ENCODE results near the gene SPCS2.
A peak's percentile ranks its signal among the peaks of the same experiment; 100 is the strongest.
"Not testable (repeated sequence)": the region's sequence is repeated elsewhere in the genome, so short reads cannot be mapped to it uniquely, and the experiment has no call there.

Gene SPCS2

DNA sequence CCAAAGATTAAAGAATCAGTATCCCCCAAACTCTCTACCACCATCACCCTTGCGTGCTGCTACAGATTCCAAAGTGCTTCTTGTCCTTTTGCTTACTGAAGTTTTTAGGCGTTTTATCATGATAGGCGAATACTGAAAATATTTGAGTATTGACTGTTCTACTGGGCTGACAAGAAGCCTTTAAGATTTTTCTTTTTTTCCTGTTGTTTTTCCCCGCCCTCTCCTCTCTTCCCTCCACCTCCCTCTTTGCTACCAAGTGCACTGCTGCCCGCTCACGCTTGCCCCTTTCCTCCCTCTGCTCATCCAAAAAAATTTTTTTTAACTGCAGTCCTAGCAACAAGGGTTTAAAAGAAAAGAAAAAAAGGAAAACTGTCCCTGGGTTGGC lies 679 bp downstream of the SPCS2 start:
- DNase-seq (ENCODE audit: insufficient read length, low spot score) (no peak), FAIRE-seq (peak; percentile 53)

DNA sequence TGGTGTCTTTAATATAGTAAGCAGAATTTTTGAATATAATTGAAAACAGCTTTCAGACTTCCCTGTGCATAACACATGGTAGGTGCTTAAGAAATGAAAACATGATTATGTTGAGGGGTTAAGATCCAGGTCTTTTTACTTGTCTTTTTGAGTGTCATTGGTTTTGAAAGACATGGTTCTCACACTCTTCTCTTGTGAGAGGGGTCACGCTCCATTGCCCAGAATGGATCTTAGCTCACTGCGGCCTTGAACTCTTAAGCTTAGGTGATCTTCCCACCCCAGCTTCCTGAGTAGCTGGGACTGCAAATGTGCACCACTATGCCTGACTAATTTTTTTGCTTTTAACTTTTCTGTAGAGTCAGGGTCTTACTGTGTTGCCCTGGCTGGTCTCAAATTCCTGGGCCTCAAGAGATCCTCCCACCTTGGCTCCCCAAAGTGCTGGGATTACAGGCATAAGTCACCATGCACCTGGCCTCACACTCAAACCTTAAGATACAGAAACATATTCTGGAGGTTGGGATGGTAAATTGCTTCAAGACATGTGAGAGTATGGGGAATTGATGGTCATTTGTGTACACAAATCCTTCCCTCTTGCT lies 1.4 kb downstream of the SPCS2 start:
- DNase-seq (ENCODE audit: insufficient read length, low spot score) (no peak), FAIRE-seq (peak; percentile 82)

DNA sequence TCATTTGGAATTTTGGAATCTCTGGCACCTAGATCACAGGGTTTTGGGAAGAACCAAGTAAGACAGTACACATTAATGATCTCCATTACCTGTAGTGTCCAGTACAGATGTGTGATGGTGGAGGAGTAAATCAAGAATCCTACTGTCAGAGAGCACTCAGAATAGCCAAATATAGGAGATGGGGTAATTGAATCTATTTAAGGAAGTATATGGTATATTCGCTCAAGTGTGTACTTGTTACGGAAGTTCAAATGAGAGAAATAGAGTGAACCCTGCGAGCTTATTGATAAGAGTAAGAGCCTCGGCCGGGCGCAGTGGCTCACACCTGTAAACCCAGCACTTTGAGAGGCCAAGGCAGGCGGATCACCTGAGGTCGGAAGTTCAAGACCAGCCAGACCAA lies 2.2 kb downstream of the SPCS2 start:
- peak; percentile 70 for FAIRE-seq
- no peak for DNase-seq (ENCODE audit: insufficient read length, low spot score)

DNA sequence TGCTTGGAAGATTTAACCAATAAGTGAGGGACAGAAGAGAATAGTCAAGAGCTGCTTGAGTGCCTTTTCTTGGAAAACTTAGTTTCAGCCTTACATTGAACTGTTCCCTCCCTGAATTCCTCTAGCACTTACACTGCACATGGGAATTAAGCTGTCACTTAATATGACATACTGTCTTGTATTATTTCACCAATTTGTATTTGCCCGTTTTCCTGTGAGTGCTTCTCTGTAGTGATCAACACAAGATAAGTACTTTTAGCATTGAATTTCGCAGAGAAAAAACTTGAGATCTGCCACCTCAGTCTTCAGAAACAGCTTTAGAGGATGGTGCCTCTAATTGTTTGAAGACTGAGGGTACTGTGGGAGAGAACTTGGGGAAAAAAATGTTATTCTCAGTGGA lies 3.7 kb downstream of the SPCS2 start:
- no peak for FAIRE-seq

DNA sequence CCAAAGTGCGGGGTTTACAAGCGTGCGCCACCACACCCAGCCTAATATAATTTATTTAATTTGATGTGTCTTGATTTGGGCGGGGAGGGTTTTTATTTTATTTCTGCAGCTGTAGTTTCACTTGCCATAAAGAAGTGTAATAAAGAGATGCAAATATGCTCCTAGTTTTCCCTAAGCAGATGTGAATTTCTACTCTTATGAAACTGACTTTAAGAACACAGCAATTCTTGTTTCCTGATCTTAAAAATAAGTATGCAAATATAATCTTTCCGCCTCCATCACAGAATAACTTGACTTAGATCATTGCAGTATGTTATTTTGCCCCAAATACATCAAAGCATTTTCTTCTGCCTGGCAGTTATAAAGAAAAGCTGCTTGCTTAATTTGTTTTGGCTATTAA lies 4.4 kb downstream of the SPCS2 start:
- DNase-seq (ENCODE audit: insufficient read length, low spot score), result no peak
- FAIRE-seq, result peak; percentile 80

More for the DNA sequence above, 3.7 kb downstream of the SPCS2 start:
- no peak for DNase-seq (ENCODE audit: insufficient read length, low spot score)

DNA sequence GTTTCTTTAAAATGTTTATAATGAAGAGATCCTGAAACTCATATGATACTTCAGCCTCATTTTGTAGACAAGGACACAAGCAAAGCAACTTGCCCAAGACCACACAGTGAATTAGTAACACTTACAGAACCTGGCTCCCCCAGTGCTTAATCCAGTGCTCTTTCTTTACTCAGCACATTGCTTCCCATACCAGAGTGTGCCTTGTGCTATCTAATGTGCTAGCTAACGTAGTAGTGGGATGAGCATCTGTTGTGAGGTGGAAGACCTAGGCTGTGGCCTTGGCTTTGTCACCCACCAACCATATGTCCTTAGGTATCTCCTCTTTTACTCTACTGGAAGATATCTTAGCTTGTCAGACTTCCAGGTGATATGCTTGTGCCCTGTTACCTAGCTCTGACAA lies 5.1 kb downstream of the SPCS2 start:
- peak; percentile 49 for FAIRE-seq
- no peak for DNase-seq (ENCODE audit: insufficient read length, low spot score)

DNA sequence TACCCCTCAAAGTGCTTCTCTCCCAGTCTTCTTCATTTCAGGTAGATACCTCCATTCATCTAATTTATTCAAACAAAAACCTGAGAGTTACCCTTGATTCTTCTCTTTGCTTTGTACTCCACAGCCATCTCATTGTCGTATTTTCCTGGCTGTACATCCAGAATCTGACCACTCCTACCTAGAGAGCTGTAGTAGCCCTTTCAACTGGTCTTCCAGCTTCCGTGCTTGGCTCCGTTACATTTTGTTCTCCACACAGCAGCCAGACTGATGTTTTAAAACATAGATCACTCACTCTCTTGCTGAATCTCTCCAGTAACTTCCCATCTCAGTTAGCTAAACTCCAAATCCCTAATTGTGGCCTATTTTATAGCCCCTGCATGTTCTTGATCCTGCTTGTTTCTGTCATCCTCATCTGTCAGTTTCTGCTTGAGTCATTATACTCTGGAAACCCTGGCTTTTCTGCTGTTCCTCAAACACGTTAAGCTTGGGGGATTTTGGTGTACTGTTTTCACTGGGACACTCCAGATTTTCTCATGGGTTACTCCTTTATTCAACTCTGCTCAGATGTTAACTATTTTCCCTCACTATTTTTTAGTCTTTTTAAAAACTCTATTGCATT lies 7.4 kb downstream of the SPCS2 start:
- FAIRE-seq, result no peak

DNA sequence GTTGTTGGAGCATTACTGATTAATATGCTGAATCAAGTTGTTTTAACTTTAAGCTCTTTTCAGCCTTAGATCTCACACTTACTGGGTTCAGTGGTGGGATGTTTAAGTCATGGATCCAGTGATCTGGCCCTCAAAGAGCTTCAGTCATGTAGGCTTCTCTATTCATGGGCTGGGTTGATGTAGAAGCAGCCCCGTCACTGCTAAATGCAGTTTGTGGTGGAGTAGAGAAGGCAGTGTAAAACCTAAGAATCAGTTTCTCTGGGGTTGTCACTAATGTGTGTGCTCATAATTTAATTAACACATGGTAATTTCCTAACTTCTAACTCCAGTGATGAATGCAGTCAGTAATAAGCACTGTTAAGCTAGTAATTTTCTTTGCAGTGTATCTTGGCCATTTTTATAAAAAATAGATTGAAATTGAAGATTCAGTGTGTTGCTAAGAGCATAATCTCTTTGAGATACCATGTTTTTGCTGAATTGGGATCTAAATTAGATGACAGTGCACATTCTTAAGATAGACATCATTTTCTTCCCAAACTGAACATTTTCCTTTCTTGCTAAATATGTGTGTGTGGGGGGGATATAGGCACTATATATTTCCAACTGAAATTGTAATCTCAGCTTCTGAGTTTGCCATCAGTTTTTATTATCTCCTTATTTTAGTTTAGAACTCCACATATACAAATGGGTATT lies 9.0 kb downstream of the SPCS2 start:
- no peak for DNase-seq (ENCODE audit: insufficient read length, low spot score)
- no peak for FAIRE-seq

More for the DNA sequence above, 7.4 kb downstream of the SPCS2 start:
- DNase-seq (ENCODE audit: insufficient read length, low spot score), result no peak

DNA sequence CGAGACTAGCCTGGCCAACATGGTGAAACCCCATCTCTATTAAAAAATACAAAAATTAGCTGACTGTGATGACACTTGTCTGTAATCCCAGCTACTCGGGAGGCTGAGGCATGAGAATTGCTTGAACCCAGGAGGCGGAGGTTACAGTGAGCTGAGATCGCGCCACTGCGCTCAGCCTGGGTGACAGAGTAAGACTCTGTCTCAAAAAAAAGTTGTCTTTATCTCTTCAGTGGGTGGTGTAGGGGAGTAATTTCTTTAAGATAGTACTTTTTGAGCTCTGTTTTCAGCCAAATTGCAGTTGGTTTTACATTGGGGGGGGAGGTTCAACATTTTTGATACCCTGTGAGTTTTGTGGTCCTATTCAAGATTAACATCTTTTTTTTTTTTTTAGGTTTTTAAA lies 11.1 kb downstream of the SPCS2 start:
- FAIRE-seq; DNase-seq (ENCODE audit: insufficient read length, low spot score): not testable (repeated sequence)

DNA sequence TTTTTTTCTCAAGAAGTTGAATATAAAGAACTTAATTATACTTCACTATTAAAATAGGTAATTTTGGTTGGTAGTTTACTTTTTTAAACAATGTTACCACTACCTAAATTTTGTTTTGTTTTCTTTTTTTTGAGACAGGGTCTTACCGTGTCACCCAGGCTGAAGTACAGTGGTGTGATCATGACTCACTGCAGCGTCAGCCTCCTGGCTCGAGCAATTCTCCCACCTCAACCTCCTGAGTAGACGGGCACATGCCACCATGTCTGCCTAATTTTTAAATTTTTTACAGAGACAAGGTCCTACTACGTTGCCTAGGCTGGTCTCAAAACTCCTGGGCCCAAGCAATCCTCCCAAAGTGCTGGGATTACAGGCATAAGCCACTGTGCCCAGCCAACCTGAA lies 17.6 kb downstream of the SPCS2 start:
- no peak for FAIRE-seq

DNA sequence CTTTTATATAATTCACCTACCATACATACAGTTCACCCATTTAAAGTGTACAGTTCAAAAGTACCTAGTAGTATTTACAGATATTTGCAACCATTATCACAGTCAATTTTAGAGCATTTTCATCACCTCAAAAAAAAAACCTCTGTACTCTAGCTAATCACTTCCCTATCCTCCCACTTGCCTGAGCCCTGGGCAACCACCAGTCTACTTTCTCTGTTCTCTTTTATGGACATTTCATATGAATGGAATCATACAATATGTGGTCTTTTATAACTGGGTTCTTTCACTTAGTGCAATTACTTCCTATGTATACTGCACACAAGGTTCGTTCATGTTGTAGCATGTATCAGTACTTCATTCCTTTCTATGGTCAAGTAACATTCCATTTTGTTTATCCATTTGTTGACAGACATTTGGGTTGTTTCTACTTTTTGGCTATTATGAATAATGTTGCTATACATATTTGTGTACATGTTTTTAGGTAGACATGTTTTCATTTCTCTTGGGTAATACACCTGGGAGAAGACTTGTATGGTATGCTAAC lies 21.9 kb downstream of the SPCS2 start:
- DNase-seq (ENCODE audit: insufficient read length, low spot score) (no peak), FAIRE-seq (no peak)

More for the DNA sequence above, 17.6 kb downstream of the SPCS2 start:
- no peak for DNase-seq (ENCODE audit: insufficient read length, low spot score)

DNA sequence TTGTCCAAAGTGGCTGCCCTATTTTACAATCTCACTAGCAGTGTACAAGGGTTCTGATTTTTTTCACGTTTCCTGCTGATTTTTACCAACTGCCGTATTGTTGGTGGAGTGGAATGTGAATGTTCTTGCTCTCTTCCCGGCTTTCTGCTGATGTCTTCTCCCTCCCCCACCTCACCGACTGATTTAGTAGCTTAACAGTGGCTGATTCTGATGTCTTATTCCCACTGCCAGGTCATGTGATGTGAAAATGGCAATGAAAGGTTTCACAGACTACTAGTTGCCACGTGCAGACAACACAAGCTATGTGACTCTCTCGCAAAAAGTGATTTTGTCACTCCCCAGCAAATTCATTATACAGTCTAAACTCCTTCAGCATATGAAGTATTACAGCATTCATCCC lies 22.4 kb downstream of the SPCS2 start:
- DNase-seq (ENCODE audit: insufficient read length, low spot score) (no peak), FAIRE-seq (no peak)

DNA sequence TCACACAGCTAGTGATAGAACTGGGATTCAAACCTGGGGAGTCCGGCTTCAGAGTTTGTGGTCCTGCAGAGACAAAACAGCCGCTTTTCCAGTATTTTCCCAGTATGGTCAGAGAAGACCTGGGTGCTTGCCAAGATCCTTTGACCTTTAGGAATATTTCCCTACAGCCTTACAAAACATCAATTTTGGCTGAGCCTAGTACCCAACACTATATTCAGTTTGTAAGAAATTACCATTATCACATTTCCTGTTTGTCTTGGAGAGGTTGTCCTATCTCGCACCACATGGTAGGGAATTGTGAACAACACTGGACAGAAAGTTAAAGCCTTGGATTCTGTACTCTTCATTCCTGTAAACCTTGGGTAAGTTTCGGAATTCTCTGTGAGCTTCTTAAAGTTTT lies 29.0 kb downstream of the SPCS2 start:
- FAIRE-seq (no peak), DNase-seq (ENCODE audit: insufficient read length, low spot score) (no peak)

DNA sequence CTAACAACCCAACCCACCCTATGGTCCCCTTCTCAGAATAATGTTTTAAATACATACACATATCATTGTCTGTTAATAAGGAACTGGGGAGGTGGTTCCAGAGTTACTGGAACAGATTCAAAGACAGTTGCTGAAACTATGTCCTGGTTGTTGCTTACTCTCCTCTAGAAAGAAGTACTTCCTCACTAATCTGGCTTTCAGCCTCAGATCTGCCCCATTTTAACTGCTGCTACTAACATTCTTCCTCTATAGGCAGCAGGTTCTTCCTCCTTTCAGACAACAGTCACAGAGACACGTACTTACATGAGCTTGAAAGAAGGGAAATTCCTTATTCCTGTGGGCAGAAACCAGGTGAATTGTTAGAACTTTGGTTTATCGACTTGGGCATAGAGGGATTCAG lies 31.6 kb downstream of the SPCS2 start:
- no peak for DNase-seq (ENCODE audit: insufficient read length, low spot score)
- FAIRE-seq, result no peak

DNA sequence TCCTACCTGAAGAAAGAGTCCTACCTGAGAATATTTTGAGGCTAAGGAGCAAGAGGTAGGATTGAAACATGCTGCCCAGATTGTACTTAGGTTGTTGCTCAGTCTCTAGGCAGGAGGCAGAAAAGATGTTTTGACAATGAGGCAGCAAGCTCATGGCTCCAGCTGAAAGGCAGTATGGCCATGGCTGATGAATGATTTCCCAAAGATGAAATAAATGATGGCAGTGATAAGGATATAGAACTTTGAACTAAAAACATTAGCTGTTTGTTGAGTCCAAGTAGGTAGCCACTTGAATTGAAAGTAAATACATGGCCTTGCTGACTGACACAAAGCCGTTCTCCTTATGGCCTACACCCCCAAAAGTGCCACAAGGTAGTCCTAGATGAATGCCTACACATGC lies 32.8 kb downstream of the SPCS2 start:
- DNase-seq (ENCODE audit: insufficient read length, low spot score) (no peak), FAIRE-seq (no peak)

DNA sequence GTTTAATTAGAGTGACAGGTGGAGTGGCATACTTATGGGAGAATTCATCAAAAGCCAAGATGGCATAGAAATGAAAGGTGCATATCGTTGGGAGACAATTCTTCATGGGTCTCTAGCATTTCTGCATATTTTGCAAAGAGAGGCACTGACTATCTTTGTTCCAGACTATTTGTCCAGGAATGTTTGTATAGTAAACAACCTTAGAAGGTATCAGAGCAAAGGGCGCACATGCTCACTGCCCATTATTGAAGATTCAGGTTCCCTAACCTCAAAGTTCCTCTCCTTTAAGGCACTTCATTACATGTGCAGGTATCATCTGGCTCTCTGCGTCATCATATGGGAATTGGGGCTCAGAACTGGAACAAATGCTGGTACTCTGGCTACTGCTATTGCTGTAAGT lies 35.0 kb downstream of the SPCS2 start:
- DNase-seq (ENCODE audit: insufficient read length, low spot score) (no peak), FAIRE-seq (no peak)

DNA sequence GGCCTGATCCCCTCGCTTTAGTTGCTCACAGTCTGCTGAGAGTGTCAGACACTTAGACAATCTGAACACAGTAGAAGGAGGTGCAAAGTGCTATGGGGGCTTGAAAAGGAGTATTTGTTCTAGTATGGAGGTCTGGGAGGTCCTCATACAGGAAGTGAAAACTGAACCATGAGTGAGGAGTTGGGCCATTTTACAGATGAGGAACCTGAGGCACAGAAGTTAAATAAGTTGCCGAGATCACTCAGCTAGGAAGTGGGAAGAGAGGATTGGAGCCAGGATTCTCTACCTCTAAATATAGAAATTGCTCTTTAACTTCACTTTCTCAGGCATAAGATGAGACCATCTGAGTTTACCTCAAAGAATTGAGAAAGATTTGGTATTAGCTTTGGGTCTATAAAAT lies 35.7 kb downstream of the SPCS2 start:
- DNase-seq (ENCODE audit: insufficient read length, low spot score) (no peak), FAIRE-seq (no peak)

DNA sequence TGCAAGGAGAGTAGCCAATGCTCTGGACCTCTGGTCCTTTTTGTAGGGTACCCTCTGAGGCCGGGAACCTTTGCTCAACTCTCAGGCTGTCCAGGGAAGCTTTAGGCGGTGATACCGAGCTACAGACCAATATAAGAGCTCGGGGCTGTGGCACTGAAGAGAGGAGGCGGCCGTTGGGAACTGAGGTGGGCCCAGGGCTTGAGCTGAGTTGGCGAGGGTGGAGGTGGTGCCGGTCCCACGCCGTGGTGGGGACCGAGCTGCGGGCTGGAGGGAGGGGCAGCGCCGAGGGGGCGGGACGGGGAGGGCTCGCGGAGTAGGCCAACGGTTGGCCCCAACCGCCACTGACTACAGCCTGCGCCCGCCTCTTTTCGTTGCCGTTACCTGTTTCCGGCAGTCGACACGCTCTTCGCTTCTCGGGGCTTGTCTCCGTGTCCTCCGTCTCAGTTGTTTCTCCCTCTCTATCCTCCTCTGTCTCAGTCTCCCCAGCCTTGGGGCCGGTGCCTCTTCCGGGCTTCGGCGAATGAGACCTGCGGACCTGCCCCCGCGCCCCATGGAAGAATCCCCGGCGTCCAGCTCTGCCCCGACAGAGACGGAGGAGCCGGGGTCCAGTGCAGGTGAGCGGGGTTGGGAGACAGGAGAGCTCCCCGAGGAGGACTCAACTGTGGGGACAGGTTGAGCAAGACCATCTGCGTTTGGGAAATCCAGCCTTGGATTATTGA lies 39.6 kb downstream of the SPCS2 start, which contains the start of gene NEU3:
TSS of gene NEU3 (plus strand) at position 393 of the 719 bp plus-strand sequence. CDS start at position 521, 128 bp downstream.
- FAIRE-seq, result peak; percentile 95

DNA sequence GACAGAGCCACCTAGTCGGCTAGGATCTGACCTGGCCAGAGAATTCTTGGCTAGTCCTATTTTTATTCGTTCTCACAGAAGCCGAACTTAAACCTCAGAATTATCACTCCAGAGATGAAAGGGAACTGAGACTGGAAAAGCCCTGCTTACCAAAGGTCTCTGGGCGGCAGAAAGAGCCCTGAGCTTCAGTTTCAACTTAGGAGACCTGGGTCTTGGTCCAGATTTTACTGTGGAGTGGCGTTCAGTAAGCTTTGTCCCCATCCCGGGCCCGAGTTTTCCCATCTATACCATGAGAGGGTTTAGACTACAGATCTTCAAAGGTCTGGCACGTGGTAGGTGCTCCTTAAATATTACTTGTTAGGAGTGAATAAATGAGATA lies 40.2 kb downstream of the SPCS2 start:
- FAIRE-seq, result peak; percentile 23
- peak; percentile 4 for DNase-seq (ENCODE audit: insufficient read length, low spot score)

More for the DNA sequence above, 39.6 kb downstream of the SPCS2 start, which contains the start of gene NEU3:
- peak; percentile 72 for DNase-seq (ENCODE audit: insufficient read length, low spot score)

DNA sequence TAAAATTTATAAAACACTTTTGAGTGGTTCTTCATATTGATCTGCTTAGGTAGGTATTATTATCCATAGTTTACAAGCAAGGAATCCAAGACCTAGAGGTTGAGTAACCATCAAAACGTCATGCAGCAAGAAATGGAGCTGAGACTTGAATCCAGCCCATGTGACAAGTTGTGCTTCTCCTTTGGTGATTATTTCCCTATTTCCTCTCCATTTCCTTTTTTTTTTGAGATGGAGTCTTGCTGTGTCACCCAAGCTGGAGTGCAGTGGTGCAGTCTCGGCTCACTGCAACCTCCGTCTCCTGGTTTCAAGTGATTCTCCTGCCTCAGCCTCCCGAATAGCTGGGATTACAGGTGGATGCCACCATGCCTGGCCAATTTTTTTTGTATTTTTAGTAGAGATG lies 41.1 kb downstream of the SPCS2 start:
- FAIRE-seq, result peak; percentile 70
- not testable (repeated sequence) for DNase-seq (ENCODE audit: insufficient read length, low spot score)

DNA sequence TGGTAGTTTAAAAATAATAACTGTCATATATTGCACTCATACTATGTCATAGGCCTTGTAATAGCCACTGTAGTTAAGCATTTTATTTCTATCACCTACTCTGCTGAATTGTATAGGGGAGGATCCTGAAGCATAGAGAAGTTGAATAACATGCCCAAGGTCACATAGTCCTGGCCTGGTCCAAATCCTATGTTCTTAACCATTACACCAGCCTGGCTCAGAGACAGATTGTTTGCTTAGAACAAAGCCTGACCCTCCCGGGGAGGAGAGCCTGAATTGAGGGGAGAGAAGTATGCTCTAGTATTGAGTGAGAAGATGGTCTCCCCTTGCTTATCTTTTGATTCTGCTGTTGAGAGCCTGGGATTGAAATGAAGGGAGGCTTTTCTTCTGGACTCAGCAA lies 41.9 kb downstream of the SPCS2 start:
- no peak for FAIRE-seq
- no peak for DNase-seq (ENCODE audit: insufficient read length, low spot score)

Measured in GM19239 (cell line).